ENCODE data around the gene CBR1.

GRCh38 chr21:36055551-36055950 is 14.3 kb upstream of the CBR1 start:
- no peak for TF ChIP-seq CTCF (IDR thresholded peaks at IDR 0.05; ENCODE audit: low read depth, low read length, poor library complexity, severe bottlenecking)
- no peak for TF ChIP-seq EZH2phosphoT487 (IDR thresholded peaks at IDR 0.05; ENCODE audit: borderline replicate concordance, low read length)
